LNCAP (cell line): Measurements from ENCODE around the gene CTNNA2.

Experiments
- TF ChIP-seq, protein P1 (sequence below): fragments of 450-650 bp; IDR thresholded peaks from 2 replicates; pipeline ENCODE4 v1.5.1; 2017; ENCODE audit warnings: mild to moderate bottlenecking

The CTNNA2 gene

GRCh38 chr2:79906139-79906890 lies 393.5 kb downstream of the CTNNA2 start:
- TF ChIP-seq, protein P1, sequence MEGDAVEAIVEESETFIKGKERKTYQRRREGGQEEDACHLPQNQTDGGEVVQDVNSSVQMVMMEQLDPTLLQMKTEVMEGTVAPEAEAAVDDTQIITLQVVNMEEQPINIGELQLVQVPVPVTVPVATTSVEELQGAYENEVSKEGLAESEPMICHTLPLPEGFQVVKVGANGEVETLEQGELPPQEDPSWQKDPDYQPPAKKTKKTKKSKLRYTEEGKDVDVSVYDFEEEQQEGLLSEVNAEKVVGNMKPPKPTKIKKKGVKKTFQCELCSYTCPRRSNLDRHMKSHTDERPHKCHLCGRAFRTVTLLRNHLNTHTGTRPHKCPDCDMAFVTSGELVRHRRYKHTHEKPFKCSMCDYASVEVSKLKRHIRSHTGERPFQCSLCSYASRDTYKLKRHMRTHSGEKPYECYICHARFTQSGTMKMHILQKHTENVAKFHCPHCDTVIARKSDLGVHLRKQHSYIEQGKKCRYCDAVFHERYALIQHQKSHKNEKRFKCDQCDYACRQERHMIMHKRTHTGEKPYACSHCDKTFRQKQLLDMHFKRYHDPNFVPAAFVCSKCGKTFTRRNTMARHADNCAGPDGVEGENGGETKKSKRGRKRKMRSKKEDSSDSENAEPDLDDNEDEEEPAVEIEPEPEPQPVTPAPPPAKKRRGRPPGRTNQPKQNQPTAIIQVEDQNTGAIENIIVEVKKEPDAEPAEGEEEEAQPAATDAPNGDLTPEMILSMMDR, result no peak

GRCh38 chr2:79909521-79909920 lies 396.7 kb downstream of the CTNNA2 start:
- TF ChIP-seq, protein P1, result no peak

DNA sequence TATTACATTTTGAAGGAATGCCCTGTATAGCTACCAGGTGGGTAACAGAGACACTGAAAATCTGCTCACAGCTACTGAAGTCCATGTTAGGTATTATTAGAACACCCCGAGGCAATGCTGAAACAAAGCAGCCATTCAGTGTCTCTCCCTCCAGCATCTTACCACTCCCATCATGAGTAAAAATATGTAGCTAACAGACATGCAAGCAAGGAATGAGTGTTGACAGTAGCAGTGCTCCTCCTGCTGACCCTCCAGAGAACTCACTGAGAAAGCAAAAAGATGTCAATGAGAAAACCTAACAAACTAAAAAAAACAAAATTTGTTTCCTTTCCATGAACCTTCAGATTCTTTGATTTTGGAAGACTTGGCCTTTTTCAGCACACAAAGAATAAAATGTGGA lies 397.8 kb downstream of the CTNNA2 start:
- TF ChIP-seq, protein P1, result no peak

- TF ChIP-seq, protein P1, result no peak
Measured at GRCh38 chr2:79915455-79915854, 402.6 kb downstream of the CTNNA2 start.

DNA sequence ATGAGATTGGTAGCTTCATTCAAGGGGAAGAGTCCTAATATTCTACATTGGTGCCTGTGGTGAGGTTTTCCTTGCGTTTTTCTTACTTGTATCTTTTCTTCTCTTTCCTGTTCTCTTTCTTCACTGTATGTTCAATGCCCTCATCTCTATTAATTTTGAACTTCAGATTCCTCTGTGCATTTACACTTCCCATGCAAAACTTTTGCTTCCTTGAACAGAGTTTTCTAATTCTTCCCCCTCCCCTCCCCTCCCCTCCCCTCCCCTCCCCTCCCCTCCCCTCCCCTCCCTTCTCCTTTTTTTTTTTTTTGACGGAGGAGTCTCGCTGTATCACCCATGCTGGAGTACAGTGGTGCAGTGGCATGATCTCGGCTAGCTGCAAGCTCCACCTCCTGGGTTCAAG lies 403.4 kb downstream of the CTNNA2 start:
- TF ChIP-seq, protein P1, result no peak

DNA sequence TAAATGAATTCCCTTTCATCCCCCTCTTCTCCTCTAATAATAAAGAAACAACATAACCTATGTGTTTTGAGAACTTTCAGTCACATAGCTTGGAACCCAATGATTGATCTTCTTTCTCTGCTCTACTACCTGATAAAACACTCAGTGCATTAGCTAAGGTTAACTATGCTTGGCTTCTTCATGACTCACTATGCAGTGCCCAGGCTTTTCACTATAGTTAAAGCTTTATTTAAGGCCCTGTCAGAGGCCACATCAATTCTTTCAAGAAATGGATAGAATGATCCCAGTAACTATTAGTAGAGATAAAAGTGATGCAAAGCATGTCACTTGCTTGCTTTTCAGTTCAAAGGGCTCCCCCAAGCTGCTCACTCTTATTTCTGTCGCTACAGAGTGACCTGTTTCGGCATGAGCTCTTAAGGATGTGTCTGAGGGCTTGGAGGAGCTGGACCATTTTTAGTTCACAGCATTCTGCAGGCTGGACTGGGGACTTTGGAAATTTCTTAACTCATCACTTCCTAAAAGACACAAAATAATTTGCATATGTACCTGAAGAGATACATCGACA lies 407.7 kb downstream of the CTNNA2 start:
- TF ChIP-seq, protein P1, result no peak

GRCh38 chr2:79929624-79930023 lies 416.8 kb downstream of the CTNNA2 start:
- TF ChIP-seq, protein P1, result no peak
